GM18873 (cell line): ENCODE data around the gene CFAP206.
"Not testable (repeated sequence)": the region's sequence is repeated elsewhere in the genome, so short reads cannot be mapped to it uniquely, and the experiment has no call there.

ENCODE experiments used
- ATAC-seq: cut with Tn5 transposase; IDR thresholded peaks from one replicate; pipeline ENCODE4 v1.9.1; 2021; ENCODE audit warnings: mild to moderate bottlenecking, moderate library complexity, moderate number of reproducible peaks; ENCODE audit not compliant: unreplicated experiment, low FRiP score

CFAP206 gene

GRCh38 chr6:87419266-87419665, 11.5 kb downstream of the CFAP206 start:
- no peak for ATAC-seq

- ATAC-seq = no peak
Observed at GRCh38 chr6:87420360-87420759, 12.6 kb downstream of the CFAP206 start.

GRCh38 chr6:87421576-87421975, 13.8 kb downstream of the CFAP206 start:
- ATAC-seq = no peak

GRCh38 chr6:87426789-87427188, 19.0 kb downstream of the CFAP206 start:
- no peak for ATAC-seq

GRCh38 chr6:87430499-87430898, 22.7 kb downstream of the CFAP206 start:
- no peak for ATAC-seq

GRCh38 chr6:87431263-87431662, 23.5 kb downstream of the CFAP206 start:
- ATAC-seq = no peak

- ATAC-seq = no peak
Observed at GRCh38 chr6:87436435-87436834, 28.7 kb downstream of the CFAP206 start.

- no peak for ATAC-seq
Observed at GRCh38 chr6:87441711-87442110, 33.9 kb downstream of the CFAP206 start.

- no peak for ATAC-seq
Observed at GRCh38 chr6:87444362-87444761, 36.6 kb downstream of the CFAP206 start.

- no peak for ATAC-seq
Observed at GRCh38 chr6:87465051-87465450, 57.3 kb downstream of the CFAP206 start.

GRCh38 chr6:87472525-87473418, 65.0 kb downstream of the CFAP206 start, which contains the start of gene SLC35A1:
SLC35A1 (plus strand) TSS chr6:87472974; CDS start chr6:87473004, 30 bp downstream.
- peak; percentile 77 for ATAC-seq

- peak; percentile 67 for ATAC-seq
Observed at GRCh38 chr6:87473419-87473903, 65.7 kb downstream of the CFAP206 start.

- no peak for ATAC-seq
Observed at GRCh38 chr6:87481931-87482330, 74.2 kb downstream of the CFAP206 start.

GRCh38 chr6:87482366-87482765, 74.6 kb downstream of the CFAP206 start:
- no peak for ATAC-seq

GRCh38 chr6:87483929-87484328, 76.2 kb downstream of the CFAP206 start:
- no peak for ATAC-seq

- ATAC-seq = no peak
Observed at GRCh38 chr6:87484491-87484890, 76.7 kb downstream of the CFAP206 start.

GRCh38 chr6:87487555-87487954, 79.8 kb downstream of the CFAP206 start:
- ATAC-seq = no peak

GRCh38 chr6:87489326-87489725, 81.6 kb downstream of the CFAP206 start:
- ATAC-seq = not testable (repeated sequence)

GRCh38 chr6:87494761-87495422, 87.1 kb downstream of the CFAP206 start:
- no peak for ATAC-seq

- ATAC-seq = no peak
Observed at GRCh38 chr6:87498048-87498447, 90.3 kb downstream of the CFAP206 start.

- ATAC-seq = no peak
Observed at GRCh38 chr6:87501809-87502572, 94.2 kb downstream of the CFAP206 start.
